Measurements from ENCODE around the gene URI1. TPM values are rescaled to one million over a fixed set of nuclear protein-coding genes. Genes with fewer than 3 reads are reported as not detected.
"Not testable (repeated sequence)": the region's sequence is repeated elsewhere in the genome, so short reads cannot be mapped to it uniquely, and the experiment has no call there.

Gene URI1
- total and polyA plus RNA-seq, 2 experiments from 2014 or later, result 16.2 to 58.1 TPM

GRCh38 chr19:30036154-30037129 is 94.4 kb downstream of the URI1 start:
- Histone ChIP-seq H3F3A (ENCODE audit: insufficient read depth) (no peaks in the 10 kb centered on the region), H2AFZ (no peak overlapping the region), H3K4me1 (ENCODE audit: insufficient read depth) (peaks cover 9% of the 10 kb centered on the region; the same call in 1 of the 2 replicates), H3K79me2 (ENCODE audit: insufficient read depth) (peaks cover 12% of the 10 kb centered on the region), H3K9me2 (ENCODE audit: insufficient read depth) (no peaks in the 10 kb centered on the region), H3K27ac (no peak overlapping the region), H3K4me3 (no peak overlapping the region), H4K20me1 (ENCODE audit: insufficient read depth) (no peaks in the 10 kb centered on the region), H3K9me3 (ENCODE audit: low read depth) (no peaks in the 10 kb centered on the region), H3K4me2 (ENCODE audit: unreplicated experiment) (no peak overlapping the region), H3K27me3 (replicated peaks; ENCODE audit: insufficient read depth) (no peaks in the 10 kb centered on the region), H3K9ac (no peak overlapping the region), H3K36me3 (ENCODE audit: low read depth) (no peaks in the 10 kb centered on the region; the same call in 1 of the 2 replicates)
- 51 to 61% methylated on average over 8 of the region's 8 CpGs for WGBS, 2 experiments (ENCODE audit: low coverage in 1 of 2, low lambda C conversion rate in 2 of 2, missing lambda C conversion rate in 2 of 2)
- in situ Hi-C loops (cut with MboI), result no loop called here
- no peak for TF ChIP-seq EZH2 (IDR thresholded peaks at IDR 0.05; ENCODE audit: insufficient read depth, poor library complexity, severe bottlenecking)
- TF ChIP-seq EZH2phosphoT487 (IDR thresholded peaks at IDR 0.05; ENCODE audit: insufficient read depth, low read depth), result no peak
- DNase-seq, result peak; percentile 33

- H3F3A ChIP-seq (ENCODE audit: insufficient read depth), result no peaks in the 10 kb centered on the region
- WGBS, 2 experiments (ENCODE audit: low coverage in 1 of 2, low lambda C conversion rate in 2 of 2, missing lambda C conversion rate in 2 of 2), result 97 to 99% methylated on average over 5 of the region's 5 CpGs
- no peak overlapping the region for H3K9ac ChIP-seq
Measured at GRCh38 chr19:30037835-30038234, 95.8 kb downstream of the URI1 start.

GRCh38 chr19:30041931-30042330 is 99.9 kb downstream of the URI1 start:
- H3K9ac ChIP-seq; H3K4me1 ChIP-seq (ENCODE audit: insufficient read depth); H4K20me1 ChIP-seq (ENCODE audit: insufficient read depth); H3K79me2 ChIP-seq (ENCODE audit: insufficient read depth); H3K9me2 ChIP-seq (ENCODE audit: insufficient read depth); H3K9me3 ChIP-seq (ENCODE audit: low read depth); H3F3A ChIP-seq (ENCODE audit: insufficient read depth); H3K36me3 ChIP-seq (ENCODE audit: low read depth); in situ Hi-C loops (cut with MboI); H2AFZ ChIP-seq; H3K27me3 ChIP-seq (replicated peaks; ENCODE audit: insufficient read depth); H3K4me3 ChIP-seq; H3K27ac ChIP-seq; H3K4me2 ChIP-seq (ENCODE audit: unreplicated experiment); DNase-seq: not testable (repeated sequence)
- WGBS, 2 experiments (ENCODE audit: low coverage in 1 of 2, low lambda C conversion rate in 2 of 2, missing lambda C conversion rate in 2 of 2), result 81 to 86% methylated on average over 6 of the region's 6 CpGs

More at GRCh38 chr19:30037835-30038234, 95.8 kb downstream of the URI1 start:
- no peaks in the 10 kb centered on the region for H3K27me3 ChIP-seq (replicated peaks; ENCODE audit: insufficient read depth)
- H3K36me3 ChIP-seq (ENCODE audit: low read depth), result no peaks in the 10 kb centered on the region; the same call in 1 of the 2 replicates
- H3K4me3 ChIP-seq, result no peak overlapping the region
- H3K27ac ChIP-seq, result no peak overlapping the region
- H3K79me2 ChIP-seq (ENCODE audit: insufficient read depth), result peaks cover 6% of the 10 kb centered on the region; the same call in 1 of the 2 replicates
- peaks cover 9% of the 10 kb centered on the region; the same call in 1 of the 2 replicates for H3K4me1 ChIP-seq (ENCODE audit: insufficient read depth)
- no peak for DNase-seq
- TF ChIP-seq EZH2 (IDR thresholded peaks at IDR 0.05; ENCODE audit: insufficient read depth, poor library complexity, severe bottlenecking) (no peak), EZH2phosphoT487 (IDR thresholded peaks at IDR 0.05; ENCODE audit: insufficient read depth, low read depth) (no peak)
- in situ Hi-C loops (cut with MboI), result no loop called here
- no peaks in the 10 kb centered on the region for H3K9me3 ChIP-seq (ENCODE audit: low read depth)
- no peaks in the 10 kb centered on the region for H4K20me1 ChIP-seq (ENCODE audit: insufficient read depth)
- H3K9me2 ChIP-seq (ENCODE audit: insufficient read depth), result no peaks in the 10 kb centered on the region
- H2AFZ ChIP-seq, result no peak overlapping the region
- H3K4me2 ChIP-seq (ENCODE audit: unreplicated experiment), result no peak overlapping the region

- DNase-seq; H3K4me2 ChIP-seq (ENCODE audit: unreplicated experiment); H3K36me3 ChIP-seq (ENCODE audit: low read depth); in situ Hi-C loops (cut with MboI); H3K4me3 ChIP-seq; H3K9me3 ChIP-seq (ENCODE audit: low read depth); H3K9me2 ChIP-seq (ENCODE audit: insufficient read depth); H3K4me1 ChIP-seq (ENCODE audit: insufficient read depth); H2AFZ ChIP-seq; H3K79me2 ChIP-seq (ENCODE audit: insufficient read depth); H3F3A ChIP-seq (ENCODE audit: insufficient read depth); H3K9ac ChIP-seq; H3K27ac ChIP-seq; H3K27me3 ChIP-seq (replicated peaks; ENCODE audit: insufficient read depth); H4K20me1 ChIP-seq (ENCODE audit: insufficient read depth): not testable (repeated sequence)
Measured at GRCh38 chr19:30043008-30043407, 101.0 kb downstream of the URI1 start.

Measured in GM23248 (cell line).